Breast epithelium (tissue), 4 donors: ENCODE results near the gene KIF26B. TPM values are rescaled to one million over a fixed set of nuclear protein-coding genes. Genes with fewer than 3 reads are reported as not detected.

Source experiments
- DNase-seq, 2 donors: peaks; one replicate each; pipeline ENCODE4 v3.0.0-alpha.2; 2019; ENCODE audit warnings: low spot score in 2 of 2
- H3K27ac ChIP-seq, 2 donors: fragments of 200-600 bp; sonication (generic) in 1 of 2; one replicate each; pipeline ENCODE4 v1.5.1; 2016 to 2019; ENCODE audit warnings: mild to moderate bottlenecking in 1 of 2
- H3K27me3 ChIP-seq, 2 donors: fragments of 200-600 bp; sonication (generic) in 1 of 2; one replicate each; pipeline versions ENCODE4 v1.5.1 to v1.6.0; 2017 to 2019; ENCODE audit warnings: control low read depth in 1 of 2, mild to moderate bottlenecking in 1 of 2
- H3K36me3 ChIP-seq: fragments of 200-600 bp; one replicate; pipeline ENCODE4 v1.5.1; 2019
- H3K4me1 ChIP-seq, 2 donors: fragments of 200-600 bp; sonication (generic); one replicate each; pipeline ENCODE4 v1.5.1; 2016 to 2019; ENCODE audit warnings: control low read depth in 1 of 2
- H3K4me3 ChIP-seq, 3 donors: fragments of 200-600 bp; sonication (generic); 1 replicate in 2 of 3; 2 replicates in 1 of 3; pipeline ENCODE4 v1.5.1; 2016 to 2019; ENCODE audit warnings: mild to moderate bottlenecking in 3 of 3, moderate library complexity in 2 of 3
- H3K9me3 ChIP-seq, 2 donors: fragments of 200-600 bp; sonication (generic) in 1 of 2; one replicate each; pipeline ENCODE4 v1.5.1; 2016 to 2019; ENCODE audit warnings: control low read depth in 1 of 2
- POLR2A ChIP-seq: fragments of 450-650 bp; IDR thresholded peaks from one replicate; pipeline ENCODE4 v1.6.1; 2016; ENCODE audit warnings: antibody characterized with exemption, mild to moderate bottlenecking, moderate library complexity
- POLR2AphosphoS5 ChIP-seq, 3 donors: sonication (generic); formaldehyde crosslinking; IDR thresholded peaks; one replicate each; pipeline ENCODE4 v1.6.1; 2017; ENCODE audit warnings: antibody characterized with exemption in 3 of 3
- intact Hi-C: fragments of 100-400 bp; cut with DNase I; formaldehyde crosslinking; loops from one replicate; pipeline ENCODE4 v1.15.1; 2023; ENCODE audit warnings: low total_unique reads
- total RNA-seq, 3 donors: library from RNA; depleted of rRNA; stranded (reverse); fragments of >200 nt; gene quantifications; one replicate each; pipeline ENCODE4 v1.1.0, GENCODE V29; 2016
- TF ChIP-seq, protein P1 (sequence below), 3 donors: fragments of 450-650 bp; IDR thresholded peaks; one replicate each; pipeline ENCODE4 v1.5.1; 2016 to 2017; ENCODE audit warnings: antibody characterized with exemption in 3 of 3, mild to moderate bottlenecking in 3 of 3, moderate library complexity in 3 of 3

Gene KIF26B
- total RNA-seq, 3 donors from 2014 or later: 0.32 to 1.0 (median 0.33) TPM

DNA sequence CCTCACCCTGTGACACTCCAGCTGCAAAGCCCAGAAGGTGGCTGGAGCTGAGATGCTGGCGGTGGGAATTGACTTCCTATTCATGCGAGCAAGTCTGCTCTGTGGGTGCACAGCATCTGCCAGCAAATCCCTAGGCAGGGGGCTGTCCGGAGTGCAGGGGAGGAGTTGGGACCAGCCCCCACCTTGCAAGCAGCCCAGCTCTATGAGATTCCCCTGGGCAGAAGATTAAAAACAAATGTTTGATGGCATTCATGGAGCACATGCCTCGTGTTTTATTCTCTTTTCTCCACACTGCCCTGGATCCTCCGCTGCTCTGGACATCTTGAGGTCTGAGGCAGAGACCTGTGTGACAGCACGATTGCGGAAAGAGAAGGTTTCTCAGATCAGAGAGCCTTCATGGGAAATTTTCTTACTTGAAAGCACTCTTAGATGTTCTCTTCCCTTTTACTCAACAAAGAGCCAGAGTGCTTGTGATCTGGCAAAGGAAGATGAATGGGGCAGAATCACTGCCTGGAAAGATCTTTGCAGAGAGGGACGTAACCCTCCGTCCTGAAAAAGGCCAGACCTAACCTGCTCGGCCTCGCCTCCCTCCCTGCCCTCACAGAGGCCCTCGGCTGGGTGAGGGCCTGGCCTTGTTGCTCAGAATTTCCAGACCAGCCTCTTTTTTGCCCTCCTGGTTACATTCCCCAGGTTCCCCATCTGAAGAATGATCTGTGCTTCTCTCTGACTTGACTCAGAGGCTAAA is 597.1 kb downstream of the KIF26B start:
- TF ChIP-seq, protein P1, sequence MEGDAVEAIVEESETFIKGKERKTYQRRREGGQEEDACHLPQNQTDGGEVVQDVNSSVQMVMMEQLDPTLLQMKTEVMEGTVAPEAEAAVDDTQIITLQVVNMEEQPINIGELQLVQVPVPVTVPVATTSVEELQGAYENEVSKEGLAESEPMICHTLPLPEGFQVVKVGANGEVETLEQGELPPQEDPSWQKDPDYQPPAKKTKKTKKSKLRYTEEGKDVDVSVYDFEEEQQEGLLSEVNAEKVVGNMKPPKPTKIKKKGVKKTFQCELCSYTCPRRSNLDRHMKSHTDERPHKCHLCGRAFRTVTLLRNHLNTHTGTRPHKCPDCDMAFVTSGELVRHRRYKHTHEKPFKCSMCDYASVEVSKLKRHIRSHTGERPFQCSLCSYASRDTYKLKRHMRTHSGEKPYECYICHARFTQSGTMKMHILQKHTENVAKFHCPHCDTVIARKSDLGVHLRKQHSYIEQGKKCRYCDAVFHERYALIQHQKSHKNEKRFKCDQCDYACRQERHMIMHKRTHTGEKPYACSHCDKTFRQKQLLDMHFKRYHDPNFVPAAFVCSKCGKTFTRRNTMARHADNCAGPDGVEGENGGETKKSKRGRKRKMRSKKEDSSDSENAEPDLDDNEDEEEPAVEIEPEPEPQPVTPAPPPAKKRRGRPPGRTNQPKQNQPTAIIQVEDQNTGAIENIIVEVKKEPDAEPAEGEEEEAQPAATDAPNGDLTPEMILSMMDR (IDR thresholded peaks at IDR 0.05): no peak
- no peak for TF ChIP-seq POLR2A
- no peak for TF ChIP-seq POLR2AphosphoS5 (IDR thresholded peaks at IDR 0.05)
- no peak overlapping the region for H3K4me3 ChIP-seq
- DNase-seq: no peak
- H3K27ac ChIP-seq: peak overlapping the region in 1 of 2 donors; percentile 61
- H3K36me3 ChIP-seq: peaks cover 3% of the 10 kb centered on the region
- H3K4me1 ChIP-seq: no peaks in the 10 kb centered on the region
- no peaks in the 10 kb centered on the region for H3K27me3 ChIP-seq
- intact Hi-C loops: no loop called here
- peaks cover 7 to 10% of the 10 kb centered on the region in 2 donors for H3K9me3 ChIP-seq

DNA sequence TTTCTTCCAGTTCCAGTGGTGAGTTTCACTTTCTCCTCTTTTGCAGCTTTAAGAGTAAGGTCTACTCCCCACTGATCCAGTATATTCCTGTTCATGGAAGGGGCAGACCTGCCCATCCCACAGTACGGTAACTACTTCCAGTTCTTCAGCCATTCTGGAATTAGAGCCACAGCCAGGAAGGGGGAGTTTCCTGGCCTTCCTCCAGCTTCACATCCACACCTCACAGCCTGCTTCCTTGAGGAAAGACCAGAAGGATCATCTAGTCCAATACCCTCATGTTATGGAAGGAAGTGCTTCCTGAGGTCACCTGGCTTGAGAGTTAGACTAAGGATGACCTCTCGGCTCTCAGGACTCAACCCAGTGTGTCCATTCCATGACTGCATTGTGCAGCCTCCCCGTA is 597.8 kb downstream of the KIF26B start:
- no peak overlapping the region for H3K27ac ChIP-seq
- peaks cover 3% of the 10 kb centered on the region for H3K36me3 ChIP-seq
- no peak for DNase-seq
- intact Hi-C loops: no loop called here
- no peaks in the 10 kb centered on the region for H3K27me3 ChIP-seq
- H3K9me3 ChIP-seq: peaks cover 5 to 8% of the 10 kb centered on the region in 2 donors
- no peaks in the 10 kb centered on the region for H3K4me1 ChIP-seq
- H3K4me3 ChIP-seq: no peak overlapping the region
- no peak for TF ChIP-seq POLR2AphosphoS5 (IDR thresholded peaks at IDR 0.05)
- TF ChIP-seq, protein P1 (IDR thresholded peaks at IDR 0.05): no peak
- no peak for TF ChIP-seq POLR2A

DNA sequence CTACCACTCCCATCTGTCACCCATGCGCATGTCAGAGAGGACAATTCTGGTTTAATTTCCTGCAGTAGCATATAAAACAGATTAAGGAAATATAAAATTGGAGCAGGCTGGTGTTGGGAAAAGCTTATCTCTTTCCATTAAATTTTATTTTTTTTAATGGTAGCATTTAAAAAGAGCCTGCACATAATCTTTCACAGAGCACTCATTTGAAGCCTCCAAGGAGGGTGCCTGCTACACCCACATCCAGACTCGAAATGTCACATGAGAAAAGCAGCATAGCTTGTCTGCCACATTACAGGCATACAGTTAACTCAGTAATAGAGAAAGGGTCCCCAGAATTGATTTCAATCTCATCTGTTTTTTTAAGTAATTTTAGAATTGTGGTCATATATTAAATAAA is 599.0 kb downstream of the KIF26B start:
- intact Hi-C loops: no loop called here
- no peaks in the 10 kb centered on the region for H3K36me3 ChIP-seq
- DNase-seq: no peak
- H3K27me3 ChIP-seq: no peaks in the 10 kb centered on the region
- TF ChIP-seq, protein P1 (IDR thresholded peaks at IDR 0.05): no peak
- TF ChIP-seq POLR2AphosphoS5 (IDR thresholded peaks at IDR 0.05): no peak
- no peak overlapping the region for H3K4me3 ChIP-seq
- no peak overlapping the region for H3K27ac ChIP-seq
- H3K9me3 ChIP-seq: peaks cover 0 to 8% of the 10 kb centered on the region in 2 donors
- H3K4me1 ChIP-seq: no peaks in the 10 kb centered on the region

DNA sequence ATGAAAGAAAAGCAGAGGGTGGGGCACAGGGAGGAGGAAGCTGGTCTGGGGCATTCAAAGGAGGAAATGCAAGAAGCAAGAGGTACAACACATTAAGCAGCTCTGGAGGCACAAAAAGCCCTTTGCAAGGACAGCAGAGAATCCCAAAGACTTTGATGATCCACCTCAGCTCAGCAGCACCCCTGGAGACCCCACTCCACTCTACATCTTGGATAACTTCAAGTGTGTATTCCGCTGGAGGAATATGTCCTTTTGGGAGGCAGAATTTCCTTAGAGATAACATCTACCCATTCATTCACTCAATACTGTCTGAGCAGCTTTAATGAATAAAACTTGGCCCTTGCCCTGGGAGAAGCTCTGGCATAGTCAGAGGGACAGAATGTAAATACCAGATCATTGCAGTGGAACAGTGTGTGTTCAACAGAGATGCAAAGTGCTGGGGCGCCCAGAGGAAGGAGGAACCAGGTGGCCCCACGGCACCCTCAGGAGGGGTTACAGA is 599.7 kb downstream of the KIF26B start:
- Histone ChIP-seq H3K27ac (no peak overlapping the region), H3K36me3 (no peaks in the 10 kb centered on the region), H3K27me3 (no peaks in the 10 kb centered on the region), H3K4me1 (no peaks in the 10 kb centered on the region), H3K9me3 (peaks cover 0 to 8% of the 10 kb centered on the region in 2 donors), H3K4me3 (no peak overlapping the region)
- no peak for TF ChIP-seq POLR2AphosphoS5 (IDR thresholded peaks at IDR 0.05)
- TF ChIP-seq, protein P1 (IDR thresholded peaks at IDR 0.05): no peak
- TF ChIP-seq POLR2A: no peak
- no peak for DNase-seq
- intact Hi-C loops: no loop called here
